Activated CD4-positive, alpha-beta T cell treated with anti-CD3 and anti-CD28 coated beads, Interleukin-10, Interleukin-2, amounts not matched to agents 100 ng/mL and 50 ng/mL, durations not matched to agents 16 hours and 8 hours (primary cell): Measurements from ENCODE around the gene TSNAX.
A peak's percentile ranks its signal among the peaks of the same experiment; 100 is the strongest.
"Not testable (repeated sequence)": the region's sequence is repeated elsewhere in the genome, so short reads cannot be mapped to it uniquely, and the experiment has no call there.

Experiments used
- DNase-seq: peaks from one replicate; pipeline ENCODE4 v3.0.0-alpha.2; 2020

TSNAX gene

DNA sequence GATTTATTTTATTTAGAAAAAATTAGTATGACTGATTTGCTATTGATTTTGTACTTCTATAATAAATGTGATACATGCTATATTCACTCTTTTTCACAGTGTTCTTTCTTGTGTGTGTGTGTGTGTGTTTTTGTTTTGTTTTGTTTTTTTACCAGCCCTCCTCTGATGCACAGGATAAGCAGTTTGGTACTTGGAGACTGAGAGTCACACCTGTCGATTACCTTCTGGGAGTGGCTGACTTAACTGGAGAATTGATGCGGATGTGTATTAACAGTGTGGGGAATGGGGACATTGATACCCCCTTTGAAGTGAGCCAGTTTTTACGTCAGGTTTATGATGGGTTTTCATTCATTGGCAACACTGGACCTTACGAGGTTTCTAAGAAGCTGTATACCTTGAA is 35.9 kb downstream of the TSNAX start:
- no peak for DNase-seq

DNA sequence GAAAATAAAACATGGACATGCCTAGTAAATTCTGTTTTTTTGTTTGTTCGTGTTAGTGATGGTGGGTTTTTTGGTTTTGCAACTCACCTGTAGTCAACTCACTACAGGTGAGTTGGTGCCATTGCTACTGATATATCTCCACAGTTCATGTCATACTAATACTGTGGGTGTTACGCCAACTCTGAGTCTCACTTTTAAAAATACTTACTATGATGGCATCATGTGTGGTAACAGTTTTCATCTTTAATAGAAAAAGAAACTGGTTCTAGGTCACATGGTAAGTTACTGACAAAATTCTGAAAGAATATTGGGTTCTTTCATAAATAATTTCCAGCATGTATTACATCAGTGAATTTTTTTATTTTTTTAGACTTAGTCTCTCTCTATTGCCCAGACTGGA is 38.0 kb downstream of the TSNAX start:
- DNase-seq: no peak

DNA sequence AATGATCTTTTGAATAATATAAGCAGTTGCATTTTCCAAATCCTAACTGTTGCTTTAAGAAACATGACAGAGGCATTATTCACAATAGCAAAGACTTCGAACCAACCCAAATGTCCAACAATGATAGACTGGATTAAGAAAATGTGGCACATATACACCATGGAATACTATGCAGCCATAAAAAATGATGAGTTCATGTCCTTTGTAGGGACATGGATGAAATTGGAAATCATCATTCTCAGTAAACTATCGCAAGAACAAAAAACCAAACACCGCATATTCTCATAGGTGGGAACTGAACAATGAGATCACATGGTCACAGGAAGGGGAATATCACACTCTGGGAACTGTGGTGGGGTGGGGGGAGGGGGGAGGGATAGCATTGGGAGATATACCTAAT is 41.8 kb downstream of the TSNAX start:
- DNase-seq: not testable (repeated sequence)

DNA sequence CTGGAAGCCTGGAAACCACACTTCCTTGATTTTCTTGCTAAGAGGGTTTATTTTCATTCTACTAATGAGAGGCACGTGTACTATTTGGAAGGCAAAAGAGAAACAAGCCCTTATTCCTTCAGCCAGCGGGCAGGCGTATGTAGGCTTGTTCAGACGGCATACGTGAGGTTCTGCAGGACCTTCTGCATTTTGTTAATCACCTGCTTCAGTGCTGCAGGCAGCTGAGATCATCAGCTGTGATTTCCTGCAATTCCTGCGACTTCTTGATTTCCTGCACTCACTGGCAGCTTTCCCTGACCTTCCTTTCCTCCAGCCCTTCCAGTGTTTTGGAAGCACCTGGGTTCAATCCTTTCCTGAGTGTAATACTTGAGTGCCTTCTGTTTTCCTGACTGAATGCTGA is 43.4 kb downstream of the TSNAX start:
- no peak for DNase-seq

DNA sequence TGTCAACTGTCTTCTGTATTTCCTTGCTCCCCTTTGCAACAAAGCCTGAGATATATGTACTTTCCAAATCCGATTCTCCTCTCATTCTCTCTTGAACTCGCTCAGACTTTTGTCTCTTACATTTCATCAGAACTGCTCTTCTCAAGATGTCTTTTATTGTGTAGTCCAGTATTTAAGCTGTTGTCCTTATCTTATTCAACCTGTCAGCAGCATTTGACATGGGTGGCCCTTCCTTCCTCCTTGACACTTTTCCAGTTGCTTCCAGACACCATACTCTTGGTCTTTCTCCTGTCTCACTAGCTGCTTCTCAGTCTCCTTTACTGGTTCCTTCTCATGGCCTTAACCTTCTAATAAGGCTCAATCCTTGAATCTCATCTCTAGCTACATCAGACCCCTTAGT is 47.0 kb downstream of the TSNAX start:
- no peak for DNase-seq

DNA sequence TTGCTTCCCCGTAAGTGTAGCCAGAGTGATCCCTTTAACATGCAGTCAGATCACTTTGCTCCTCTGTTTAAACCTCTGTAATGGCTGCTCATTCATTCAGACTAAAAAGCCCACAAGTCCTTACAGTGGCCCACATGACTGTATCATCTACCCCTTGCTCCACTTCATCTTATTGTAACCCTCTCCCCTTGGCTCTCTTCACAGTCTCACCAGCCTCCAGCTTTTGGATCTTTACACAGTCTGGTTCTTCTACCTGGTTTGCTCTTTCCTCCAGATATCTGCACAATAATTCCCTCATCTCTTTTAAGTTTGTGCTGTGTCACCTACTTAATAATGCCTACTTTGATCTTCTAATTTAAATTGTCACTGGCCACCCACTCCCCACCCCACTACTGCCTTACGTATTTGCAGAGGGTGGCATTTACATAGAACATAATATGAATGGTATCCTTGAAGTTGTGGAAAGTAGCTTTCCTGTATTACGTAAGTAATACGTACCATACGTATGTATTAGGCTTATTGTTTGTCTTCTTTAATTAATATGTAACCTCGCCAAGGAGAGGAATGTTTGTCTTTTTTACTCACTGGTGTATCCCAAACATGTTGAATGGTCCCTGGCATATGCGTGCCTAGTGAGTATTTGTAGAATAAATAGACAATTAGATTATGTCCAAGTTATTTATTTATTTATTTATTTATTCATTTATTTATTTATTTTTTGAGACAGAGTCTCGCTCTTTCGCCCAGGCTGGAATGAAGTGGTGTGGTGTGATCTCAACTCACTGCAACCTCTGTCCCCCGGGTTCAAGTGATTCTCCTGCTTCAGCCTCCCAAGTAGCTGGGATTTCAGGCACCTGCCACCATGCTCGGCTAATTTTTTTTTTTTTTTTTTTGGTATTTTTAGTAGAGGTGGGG is 48.6 kb downstream of the TSNAX start:
- no peak for DNase-seq

DNA sequence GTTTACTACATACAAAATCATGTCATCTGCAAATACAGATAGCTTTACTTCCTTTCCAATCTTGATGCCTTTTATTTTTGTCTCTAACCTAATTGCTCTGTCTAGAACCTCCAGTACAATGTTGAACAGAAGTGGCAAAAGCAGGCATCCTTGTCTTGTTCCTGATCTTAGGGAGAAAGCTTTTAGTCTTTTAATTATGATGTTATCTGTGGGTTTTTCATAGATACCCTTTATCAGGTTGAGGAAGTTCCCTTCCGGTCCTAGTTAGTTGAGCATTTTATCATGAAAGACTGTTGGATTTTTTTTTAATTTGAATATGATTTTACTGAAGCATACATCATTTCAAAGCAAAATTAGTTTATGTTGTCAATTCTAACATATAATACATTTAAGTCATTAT is 52.4 kb downstream of the TSNAX start:
- DNase-seq: no peak

DNA sequence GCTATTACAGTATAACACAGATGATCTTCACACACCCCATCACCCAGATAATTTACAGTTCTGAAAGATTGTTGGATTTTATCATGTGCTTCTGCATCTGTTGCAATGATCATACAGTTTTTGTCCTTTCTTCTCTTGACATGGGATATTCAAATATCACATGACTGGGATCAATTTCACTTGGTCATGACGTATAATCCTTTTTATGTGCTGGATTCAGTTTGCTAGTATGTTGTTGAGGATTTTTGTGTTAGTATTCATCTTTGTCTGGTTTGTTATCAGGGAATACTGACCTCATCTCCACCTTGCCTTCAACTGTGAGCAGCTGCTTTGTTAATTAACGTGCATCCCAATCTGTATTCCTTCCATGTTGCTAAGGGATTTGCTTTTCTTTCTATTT is 53.4 kb downstream of the TSNAX start:
- no peak for DNase-seq

DNA sequence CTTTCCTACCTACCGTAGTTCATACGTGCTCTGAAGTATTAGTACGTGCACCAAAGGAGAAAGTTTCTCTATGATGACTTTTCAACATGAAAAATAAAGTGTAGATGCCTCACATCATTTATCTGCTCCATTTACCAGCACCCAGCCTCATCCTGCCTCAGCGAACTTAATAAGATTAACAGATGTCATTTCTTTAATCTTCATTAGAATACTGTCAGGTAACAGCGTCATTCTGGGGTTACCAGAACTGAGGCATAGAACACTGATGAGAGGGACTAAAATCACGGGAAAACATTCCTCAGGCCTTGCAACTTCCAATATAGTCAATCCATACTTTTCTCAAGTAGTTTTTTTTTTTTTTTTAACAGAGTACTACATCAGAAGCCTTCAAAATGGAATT is 54.9 kb downstream of the TSNAX start:
- no peak for DNase-seq

DNA sequence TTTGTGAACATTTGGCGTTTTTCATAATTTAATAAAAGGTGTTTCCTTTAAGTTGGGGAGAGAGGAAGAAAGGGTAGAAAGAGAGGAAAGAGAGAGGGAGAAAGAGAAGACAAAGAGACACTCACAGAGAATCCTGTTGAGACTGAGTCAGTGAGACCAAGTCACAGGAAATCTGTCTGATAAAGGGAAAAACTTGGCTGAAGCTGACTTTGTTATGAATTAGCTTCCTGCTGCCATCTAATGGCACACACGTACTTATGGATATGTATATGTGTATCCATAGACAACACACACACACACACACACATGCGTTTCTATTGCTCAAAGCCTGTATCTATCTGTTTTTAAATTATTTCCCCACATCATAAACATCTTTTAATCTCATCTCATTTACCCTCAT is 55.6 kb downstream of the TSNAX start:
- peak; percentile 19 for DNase-seq

DNA sequence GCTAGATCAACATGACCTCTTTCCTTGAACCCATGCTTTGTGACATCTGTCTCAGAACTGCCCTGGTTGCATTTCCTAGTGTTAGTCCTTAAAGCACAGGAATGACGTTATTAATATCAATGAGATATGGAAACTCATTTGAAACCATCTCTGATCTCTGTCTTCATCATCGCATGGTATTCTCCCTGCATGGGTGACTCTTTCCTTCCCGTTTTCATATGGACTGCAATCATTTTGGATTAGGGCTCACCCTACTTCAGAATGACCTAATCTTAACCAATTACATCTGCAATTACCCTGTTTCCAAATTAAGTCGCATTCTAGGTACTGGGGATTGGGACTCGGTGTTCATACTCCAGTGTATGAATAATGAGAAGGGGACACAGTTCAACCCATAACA is 56.5 kb downstream of the TSNAX start:
- no peak for DNase-seq

DNA sequence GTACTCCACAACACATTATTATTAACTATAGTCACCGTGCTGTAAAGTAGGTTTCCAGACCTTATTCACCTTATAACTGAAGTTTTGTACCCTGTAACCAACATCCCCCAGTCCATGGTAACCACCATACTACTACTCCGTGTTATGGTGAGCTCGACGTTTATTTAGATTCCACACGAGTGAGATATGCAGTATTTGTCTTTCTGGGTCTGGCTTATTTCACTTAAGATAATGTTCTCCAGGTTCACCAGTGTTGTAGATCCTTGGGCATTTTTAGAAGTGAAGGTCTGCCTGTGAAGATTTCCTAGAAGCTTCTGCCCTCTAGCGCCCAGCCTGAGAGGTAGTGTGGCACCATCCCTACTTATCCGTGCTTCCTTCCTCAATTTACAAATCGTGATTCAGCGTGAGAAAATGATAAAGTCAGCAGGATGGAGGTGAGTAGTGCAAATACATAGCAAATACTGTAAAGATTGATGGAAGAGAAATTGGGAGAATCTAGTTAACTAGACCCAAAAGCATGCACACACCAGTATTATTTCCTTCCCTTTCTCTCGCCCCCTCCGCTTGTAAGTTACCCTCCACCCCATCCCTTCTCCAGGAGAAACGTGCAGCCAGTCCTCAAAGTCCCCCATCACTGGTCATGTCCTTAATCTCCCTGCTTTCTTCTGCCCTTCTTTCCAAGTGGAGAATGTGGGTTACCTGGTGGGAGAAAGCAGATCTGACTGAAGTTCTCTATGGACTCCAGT is 62.2 kb downstream of the TSNAX start:
- DNase-seq: peak; percentile 61

DNA sequence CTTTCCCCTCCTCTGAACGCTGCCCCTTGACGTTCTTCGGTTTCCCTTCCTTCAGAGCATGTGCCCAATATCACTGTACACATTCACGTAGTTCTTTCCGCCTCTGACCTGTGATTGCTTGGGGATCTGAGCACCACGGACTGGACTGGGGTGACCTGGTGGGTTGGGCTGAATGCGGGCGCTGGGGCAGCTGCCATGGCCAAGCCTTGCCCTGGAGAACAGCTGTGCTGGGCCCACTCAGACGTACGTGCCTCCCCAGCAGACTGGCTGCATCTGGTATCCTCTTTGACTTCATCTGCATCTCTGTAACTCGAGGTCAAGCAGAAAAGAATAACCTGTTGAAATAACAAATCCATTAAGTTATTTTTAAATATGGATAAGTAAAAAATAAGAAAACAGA is 63.0 kb downstream of the TSNAX start:
- DNase-seq: no peak

DNA sequence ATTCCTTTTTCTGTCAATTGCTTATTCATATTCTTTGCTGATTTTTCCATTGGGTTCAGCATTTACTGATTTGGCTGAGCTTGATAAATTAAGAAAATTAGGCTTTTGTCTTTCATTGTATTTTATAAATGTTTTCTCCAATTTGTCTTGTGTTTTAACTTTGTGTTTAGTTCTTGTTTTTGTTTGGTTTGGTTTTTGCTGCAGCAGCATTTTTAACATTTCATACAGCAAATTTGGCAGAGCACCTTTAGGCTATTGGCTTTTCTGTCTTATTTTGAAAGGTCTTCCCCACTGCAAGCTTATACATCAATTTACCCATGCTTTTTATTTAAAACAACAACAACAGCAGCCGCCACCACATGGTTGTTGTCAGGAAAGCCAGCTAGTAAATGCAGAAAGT is 64.3 kb downstream of the TSNAX start:
- no peak for DNase-seq

DNA sequence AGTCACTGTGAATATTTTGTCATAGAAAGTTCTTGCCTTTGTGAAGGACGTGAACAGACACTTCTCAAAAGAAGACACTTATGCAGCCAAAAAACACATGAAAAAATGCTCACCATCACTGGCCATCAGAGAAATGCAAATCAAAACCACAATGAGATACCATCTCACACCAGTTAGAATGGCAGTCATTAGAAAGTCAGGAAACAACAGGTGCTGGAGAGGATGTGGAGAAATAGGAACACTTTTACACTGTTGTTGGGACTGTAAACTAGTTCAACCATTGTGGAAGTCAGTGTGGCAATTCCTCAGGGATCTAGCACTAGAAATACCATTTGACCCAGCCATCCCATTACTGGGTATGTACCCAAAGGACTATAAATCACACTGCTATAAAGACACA is 64.8 kb downstream of the TSNAX start:
- not testable (repeated sequence) for DNase-seq

DNA sequence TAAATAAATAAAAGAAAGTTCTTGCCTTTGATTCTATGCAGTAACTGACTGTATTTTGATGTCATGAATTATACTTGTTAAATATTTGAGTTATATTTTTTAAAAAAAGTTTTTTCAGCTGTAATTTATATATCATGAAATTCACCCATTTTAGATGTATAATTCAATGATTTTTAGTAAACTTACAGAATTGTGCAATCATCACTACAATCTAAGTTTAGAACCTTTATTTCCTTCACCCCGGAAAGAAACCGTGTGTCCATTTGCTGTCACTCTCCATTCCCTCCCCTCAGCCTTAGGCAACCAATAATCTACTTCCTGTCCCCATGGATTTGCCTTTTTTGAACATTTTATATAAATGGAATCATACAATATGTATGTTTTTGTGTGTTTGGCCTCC is 65.7 kb downstream of the TSNAX start:
- DNase-seq: no peak

DNA sequence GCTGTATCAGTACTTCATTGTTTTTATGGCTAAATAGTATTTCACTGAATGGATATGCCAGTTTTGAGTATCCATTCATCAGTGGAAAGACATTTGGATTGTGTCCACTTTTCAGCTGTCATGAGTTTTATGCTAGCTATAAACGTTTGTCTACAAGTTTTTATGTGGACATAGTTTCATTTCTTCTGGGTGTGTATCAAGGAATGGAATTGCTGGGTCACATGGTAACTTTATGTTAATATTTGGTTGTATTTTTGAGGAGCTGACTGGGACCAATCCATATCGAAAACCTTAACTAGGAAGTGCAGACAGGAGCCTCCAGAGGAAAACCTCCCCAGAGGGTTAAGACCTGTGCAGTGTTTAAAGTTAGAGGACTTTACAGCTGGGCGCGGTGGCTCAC is 66.3 kb downstream of the TSNAX start:
- DNase-seq: no peak

DNA sequence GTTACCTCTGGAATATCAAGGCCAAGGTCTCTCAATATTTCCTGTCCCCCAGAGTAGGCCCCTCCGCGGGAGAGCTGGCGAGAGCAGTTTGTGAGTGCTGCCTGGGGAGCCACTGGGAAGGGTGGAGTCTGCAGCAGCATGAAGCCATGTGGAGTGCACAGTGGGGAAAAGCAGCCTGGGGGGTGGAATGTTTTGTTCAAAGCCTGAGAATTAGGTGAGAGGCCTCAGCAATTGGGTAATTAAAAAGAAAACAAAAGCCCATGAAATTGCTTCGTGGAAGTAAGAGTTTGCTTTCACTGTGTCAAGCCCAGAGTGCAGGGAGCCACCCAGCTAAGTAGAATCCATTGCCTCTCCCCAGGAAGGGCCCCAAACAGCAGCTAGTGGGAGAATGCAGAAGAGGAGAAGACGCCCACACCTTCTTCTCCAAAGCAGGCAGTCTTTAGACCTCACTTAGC is 67.9 kb downstream of the TSNAX start:
- no peak for DNase-seq

DNA sequence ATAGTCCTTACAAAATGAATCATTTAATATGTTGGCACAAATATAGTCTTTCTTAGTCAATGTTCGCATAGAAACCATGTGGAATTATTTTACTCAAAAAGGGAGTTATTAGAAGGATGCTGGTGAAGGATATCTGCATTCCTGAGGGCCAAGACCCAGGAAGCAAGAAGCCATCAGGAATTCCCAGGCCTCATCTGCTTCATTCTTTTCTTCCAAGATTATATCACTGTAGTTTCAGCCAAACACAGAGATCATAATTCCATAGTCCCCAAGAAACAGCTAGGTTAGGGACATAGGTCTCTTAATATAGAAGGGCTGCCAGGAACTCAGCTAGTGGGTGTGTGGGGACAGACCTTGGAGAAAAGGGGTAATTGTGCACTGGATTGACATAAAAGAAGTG is 69.5 kb downstream of the TSNAX start:
- no peak for DNase-seq

DNA sequence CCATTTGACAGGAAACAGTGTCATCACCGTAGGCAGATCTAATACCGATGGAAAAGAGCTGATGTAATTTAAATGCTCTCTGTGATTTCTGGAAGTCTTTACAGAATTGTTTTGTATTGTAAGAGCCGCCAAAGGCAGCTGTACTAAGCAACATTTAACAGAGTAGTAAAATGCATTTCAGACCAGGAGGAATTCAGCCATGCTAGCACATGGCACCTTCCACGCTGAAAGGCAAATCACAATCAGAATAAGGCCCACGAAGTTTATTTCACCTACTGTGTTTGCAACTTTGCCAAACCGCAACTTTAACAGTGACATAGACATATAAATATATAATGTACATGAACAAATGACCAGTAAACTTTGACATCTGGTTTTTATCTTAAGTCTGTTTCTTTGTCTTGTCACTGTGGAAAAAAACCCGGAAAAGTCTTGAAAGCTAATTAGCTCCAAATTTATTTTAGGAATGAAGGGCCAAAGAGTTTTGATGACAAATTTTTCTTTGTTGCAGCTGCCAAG is 72.0 kb downstream of the TSNAX start:
- no peak for DNase-seq

DNA sequence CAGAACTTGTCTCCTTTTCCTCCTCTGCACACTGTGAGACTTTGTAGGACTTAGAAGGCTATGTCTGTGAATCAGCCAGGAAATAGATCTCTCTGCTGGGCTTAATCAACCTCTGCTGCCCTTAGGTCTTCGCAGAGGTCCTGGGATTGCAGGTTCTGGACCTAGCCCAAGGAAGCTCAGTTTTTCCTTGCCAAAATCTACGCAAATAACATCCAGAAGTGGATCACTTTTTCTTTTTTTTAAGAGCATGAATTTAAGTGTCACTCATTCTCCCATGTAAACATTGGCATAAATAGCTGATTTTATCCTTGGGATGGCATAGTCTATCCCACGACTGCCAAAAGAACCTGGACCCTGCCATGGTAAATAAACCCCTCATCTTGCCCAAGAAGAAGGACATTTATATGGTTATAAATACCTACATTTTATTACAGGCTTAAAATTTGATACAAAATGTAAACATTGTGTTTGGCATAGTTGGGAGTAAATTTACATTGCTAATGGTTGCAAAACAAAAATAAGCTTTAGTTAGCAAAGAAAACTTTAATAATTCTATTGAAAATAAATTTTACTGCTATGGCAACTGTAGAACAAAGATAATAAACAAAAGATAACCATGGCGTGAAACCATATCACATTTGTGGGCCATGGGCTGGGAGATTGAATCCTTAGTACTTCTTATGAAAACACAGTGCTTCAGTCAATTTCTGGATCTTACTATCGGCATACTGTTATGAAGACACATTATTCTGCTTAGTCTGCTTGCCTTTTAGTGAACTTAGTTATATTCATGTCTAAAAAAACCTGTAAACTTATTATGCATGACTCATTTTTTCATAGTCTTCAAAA is 73.6 kb downstream of the TSNAX start:
- no peak for DNase-seq

DNA sequence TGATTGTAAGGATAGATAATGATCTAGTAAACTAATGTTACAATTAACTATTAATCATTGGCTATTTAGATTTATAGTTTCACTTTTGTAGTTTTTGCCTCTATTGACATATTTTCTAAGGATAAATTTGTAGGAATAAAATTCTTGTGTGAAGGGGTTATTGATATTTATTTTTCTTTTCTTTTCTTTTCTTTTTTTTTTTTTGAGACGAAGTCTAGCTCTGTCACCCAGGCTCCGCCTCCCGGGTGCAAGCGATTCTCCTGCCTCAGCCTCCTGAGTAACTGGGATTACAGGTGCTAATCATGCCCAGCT is 74.2 kb downstream of the TSNAX start:
- no peak for DNase-seq

DNA sequence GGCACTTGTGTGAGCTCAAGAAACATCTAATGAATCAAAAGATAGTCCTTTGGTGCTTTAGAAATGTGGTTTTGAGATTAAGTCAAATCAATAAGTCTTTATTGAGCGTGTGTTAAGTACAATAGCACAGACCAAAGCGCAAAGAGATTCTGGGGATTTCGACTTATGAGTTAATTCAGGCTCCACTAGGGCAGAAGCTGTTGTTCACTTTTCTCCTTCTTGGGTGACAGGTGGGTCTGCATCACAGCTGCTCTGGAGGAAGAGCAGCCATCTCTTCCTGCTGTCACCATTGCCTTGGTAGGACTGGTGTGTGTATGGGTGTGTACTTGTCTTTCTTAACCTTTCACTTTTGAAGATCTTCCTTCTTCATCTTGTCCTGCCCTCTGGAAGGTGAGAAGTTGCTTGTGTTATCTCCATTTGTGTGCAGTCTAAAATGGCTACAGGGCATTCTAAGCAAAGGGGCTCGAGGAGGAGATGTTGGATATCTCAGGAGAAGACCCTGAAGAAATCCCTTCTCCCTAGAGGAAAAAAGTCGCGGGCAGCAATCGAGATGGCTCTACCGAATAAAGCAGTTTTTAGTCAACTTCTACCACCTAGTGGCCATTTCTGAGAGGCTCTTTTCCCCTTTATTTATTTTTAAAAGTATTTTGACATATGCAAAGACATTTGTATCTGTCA is 75.3 kb downstream of the TSNAX start:
- peak; percentile 68 for DNase-seq
